GM04503 (cell line): ENCODE measurements around the gene NUDT3.
A peak's percentile ranks its signal among the peaks of the same experiment; 100 is the strongest.

Experiments used
- DNase-seq: peaks from one replicate; pipeline ENCODE4 v3.0.0-alpha.2; 2012; ENCODE audit warnings: low read depth

The NUDT3 gene

GRCh38 chr6:34319471-34319885, 73.0 kb downstream of the NUDT3 start:
- DNase-seq, result no peak

- no peak for DNase-seq
These were observed 73.7 kb downstream of the NUDT3 start for GRCh38 chr6:34318499-34319470.

DNA sequence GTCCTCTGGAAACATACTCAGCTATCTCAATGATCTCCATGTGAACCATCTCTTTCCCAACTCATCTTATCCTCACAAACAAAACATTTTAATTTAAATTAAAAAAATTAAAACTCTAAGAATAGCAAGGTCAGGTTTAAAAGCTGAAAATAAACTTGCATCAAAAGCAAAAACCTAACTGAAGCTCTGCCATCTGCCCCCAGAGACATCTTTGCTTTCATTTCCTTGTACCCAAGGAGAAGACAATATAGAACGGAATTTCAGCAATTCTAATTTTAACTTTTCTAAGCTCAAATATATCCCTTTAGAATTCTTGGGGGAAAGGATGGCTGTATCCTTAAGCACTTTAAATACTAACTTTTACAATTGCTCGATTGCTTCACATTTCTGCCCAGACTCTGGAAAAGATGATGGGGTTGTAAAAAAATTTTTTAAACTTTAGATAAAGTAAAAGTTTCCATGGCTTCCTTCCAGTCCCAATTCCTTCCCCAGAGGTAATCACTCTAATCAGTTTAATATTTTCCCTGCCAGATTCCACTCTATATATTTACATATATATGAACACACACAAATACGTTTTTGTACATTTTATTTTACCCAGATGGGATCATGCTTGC, 74.5 kb downstream of the NUDT3 start:
- DNase-seq, result no peak

DNA sequence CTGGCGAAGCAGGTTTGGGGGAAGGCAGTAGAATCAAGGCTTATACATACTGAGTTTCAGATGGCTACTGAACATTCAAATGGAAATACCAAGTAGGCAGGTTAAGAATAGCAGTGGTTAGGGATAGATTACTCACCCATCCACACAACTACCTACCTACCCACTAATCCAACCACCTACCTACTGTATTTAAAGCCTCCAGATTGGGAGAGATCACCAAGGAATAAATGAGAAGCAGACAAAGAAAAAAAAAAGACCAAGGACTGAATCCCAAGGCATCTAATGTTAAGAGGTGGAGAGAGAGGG, 75.3 kb downstream of the NUDT3 start:
- no peak for DNase-seq

DNA sequence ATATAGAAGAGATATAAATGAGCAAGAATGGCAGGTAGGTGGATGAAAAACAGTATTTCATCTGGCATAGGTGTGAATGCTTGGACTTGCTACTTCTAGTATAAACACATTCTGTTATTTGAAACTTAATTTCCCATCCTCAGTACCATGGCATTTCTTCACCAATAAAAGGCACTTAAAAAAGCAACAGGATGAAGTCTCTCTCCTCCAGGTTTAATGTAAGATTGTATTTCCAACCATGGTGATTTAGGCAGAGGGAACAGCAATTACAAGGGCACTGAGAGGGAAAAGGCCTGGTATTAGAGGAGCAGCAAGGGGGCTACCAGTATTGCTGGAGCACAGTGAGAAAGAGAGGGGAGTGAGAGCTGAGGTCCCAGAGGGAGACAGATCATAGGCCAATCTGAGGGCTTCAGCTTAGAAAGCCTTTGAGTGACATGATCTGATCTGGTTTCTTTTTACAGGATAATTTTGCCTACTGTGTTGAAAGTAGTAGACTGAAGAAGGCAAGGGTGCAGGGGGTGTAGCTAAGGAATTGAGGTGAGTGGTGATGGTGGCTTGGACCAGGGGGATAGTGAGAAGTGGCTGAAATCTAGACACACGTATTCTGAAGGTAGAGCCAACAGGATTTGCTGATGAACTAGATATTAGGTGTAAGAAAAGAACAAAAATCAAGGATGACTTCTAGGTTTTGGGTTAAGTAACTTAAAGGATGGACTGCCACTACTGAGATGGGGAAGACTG, 75.9 kb downstream of the NUDT3 start:
- no peak for DNase-seq

DNA sequence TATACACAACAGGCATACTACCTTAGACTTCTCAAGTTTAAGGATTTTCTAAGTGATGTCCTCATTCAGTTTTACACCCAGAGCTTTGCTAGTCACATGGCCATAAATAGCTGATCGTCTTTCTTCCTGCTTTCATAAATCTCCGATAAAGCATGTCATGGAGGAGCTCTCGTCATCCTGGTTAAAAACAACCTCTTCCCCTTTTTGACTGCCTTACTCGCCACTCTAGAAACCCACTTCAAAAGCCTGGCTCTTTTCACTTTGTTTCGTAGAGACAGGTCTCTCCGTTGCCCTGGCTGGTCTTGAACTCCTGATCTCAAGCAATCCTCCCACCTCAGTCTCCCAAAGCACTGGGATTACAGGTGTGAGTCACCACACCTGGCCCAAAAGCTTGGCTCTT, 76.7 kb downstream of the NUDT3 start:
- DNase-seq, result no peak

DNA sequence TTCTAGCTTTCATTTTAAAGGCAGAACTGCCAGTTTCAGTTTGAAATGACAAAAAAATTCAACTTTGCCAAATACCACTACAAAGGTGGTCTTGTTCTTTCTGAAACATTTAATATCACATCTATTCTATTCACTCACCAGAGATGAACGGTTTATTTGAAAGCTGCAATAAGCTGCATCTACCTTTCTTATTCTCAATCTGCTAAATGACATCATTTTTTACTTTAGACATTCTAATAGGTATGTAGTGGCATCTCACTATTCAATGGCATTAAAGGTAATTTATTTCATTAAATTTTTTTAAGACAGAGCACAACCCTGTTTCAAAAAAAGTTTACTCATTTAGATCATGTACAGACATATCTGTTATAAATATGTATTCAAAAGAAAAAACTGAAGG, 77.2 kb downstream of the NUDT3 start:
- DNase-seq, result no peak

- DNase-seq, result no peak
These were observed 80.2 kb downstream of the NUDT3 start for GRCh38 chr6:34312259-34312658.

GRCh38 chr6:34310817-34311216, 81.7 kb downstream of the NUDT3 start:
- no peak for DNase-seq

GRCh38 chr6:34308483-34308882, 84.0 kb downstream of the NUDT3 start:
- DNase-seq, result no peak

GRCh38 chr6:34305982-34306708, 86.3 kb downstream of the NUDT3 start:
- peak; percentile 42 for DNase-seq

DNA sequence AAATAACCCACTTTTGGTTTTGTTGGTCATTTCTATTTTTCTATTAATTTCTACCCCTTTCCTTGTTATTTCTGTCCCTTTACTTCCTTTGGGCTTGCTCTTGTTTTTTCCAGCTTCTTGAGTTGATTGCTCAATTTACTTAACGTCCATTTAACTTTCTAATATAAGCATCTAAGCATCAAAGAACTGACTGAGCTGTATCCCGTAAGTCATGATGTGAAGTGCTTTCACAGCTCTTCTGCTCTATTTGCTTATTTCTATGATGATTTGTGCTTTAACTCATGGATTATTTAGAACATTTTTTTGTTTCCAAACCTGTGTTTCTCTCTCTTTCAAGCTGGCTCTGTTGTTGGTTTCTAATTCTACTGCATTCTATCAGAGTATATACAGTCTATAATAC, 87.0 kb downstream of the NUDT3 start:
- DNase-seq, result no peak

GRCh38 chr6:34304164-34304563, 88.3 kb downstream of the NUDT3 start:
- no peak for DNase-seq

GRCh38 chr6:34302929-34303328, 89.5 kb downstream of the NUDT3 start:
- DNase-seq, result no peak

DNA sequence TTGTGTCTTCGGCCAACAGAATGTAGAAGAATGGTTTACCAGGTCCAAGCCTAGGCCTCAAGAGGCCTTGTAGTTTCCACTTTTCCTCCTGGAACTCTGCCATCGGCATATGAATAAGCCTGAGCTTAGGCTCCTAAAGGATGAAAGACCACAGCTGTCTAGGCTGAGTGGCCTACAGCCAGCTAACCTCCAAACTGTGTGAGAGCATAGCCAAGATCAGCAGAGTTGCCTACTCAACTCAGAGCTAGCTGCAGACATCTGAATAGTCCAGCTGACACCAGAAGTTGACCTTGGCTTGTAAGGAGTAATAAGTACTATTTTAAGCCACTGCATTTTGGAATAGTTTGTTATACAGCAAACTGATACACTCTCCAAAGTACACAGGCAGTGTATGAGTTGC, 91.1 kb downstream of the NUDT3 start:
- no peak for DNase-seq

- no peak for DNase-seq
These were observed 92.1 kb downstream of the NUDT3 start for GRCh38 chr6:34300332-34300751.

GRCh38 chr6:34298941-34299340, 93.5 kb downstream of the NUDT3 start:
- no peak for DNase-seq

GRCh38 chr6:34295721-34296120, 96.7 kb downstream of the NUDT3 start:
- DNase-seq, result no peak

DNA sequence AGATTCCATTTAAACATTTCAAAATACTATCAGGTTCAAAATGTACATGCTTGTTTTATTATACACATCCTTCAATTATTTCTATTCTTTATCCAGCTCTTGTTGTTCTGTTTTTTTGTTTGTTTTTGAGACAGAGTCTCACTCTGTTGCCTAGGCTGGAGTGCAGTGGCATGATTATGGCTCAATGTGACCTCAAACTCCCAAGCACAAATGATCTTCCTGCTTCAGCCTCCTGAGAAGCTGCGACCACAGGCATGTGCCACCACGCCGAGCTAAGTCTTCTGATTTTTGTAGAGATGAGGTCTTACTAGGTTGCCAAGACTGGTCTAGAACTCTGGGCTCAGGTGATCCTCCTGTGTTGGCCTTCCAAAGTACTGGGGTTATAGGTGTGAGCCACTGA, 99.5 kb downstream of the NUDT3 start:
- DNase-seq, result no peak

- DNase-seq, result no peak
These were observed 103.3 kb downstream of the NUDT3 start for GRCh38 chr6:34289137-34289536.

- no peak for DNase-seq
These were observed 103.9 kb downstream of the NUDT3 start for GRCh38 chr6:34288581-34288980.

- no peak for DNase-seq
These were observed 106.9 kb downstream of the NUDT3 start for GRCh38 chr6:34285448-34286164.
